A549 (cell line): ENCODE data around the gene TNPO3.

Source experiments
- CHD4 ChIP-seq: fragments of 200-600 bp; sonication (generic); IDR thresholded peaks from 2 replicates; pipeline ENCODE4 v1.6.1; 2016; ENCODE audit warnings: antibody characterized with exemption, mild to moderate bottlenecking, borderline replicate concordance
- EHMT2 ChIP-seq: fragments of 200-600 bp; sonication (generic); IDR thresholded peaks from 2 replicates; pipeline ENCODE4 v1.6.1; 2016; ENCODE audit warnings: antibody characterized with exemption, low read depth, mild to moderate bottlenecking, moderate library complexity
- EP300 ChIP-seq, 2 experiments: fragments of >200 bp; sonication (Bioruptor Twin); formaldehyde crosslinking; IDR thresholded peaks; 2 replicates in 1 of 2; 3 replicates in 1 of 2; pipeline ENCODE4 v1.6.1; 2016 to 2017
- JUN ChIP-seq, 2 experiments: fragments of >200 bp; sonication (Bioruptor Twin); formaldehyde crosslinking; IDR thresholded peaks; 2 replicates in 1 of 2; 3 replicates in 1 of 2; pipeline ENCODE4 v1.6.1; 2016 to 2017
- KDM1A ChIP-seq: fragments of 200-600 bp; sonication (generic); IDR thresholded peaks from 2 replicates; pipeline ENCODE4 v1.6.1; 2016; ENCODE audit warnings: low read depth, mild to moderate bottlenecking
- MAZ ChIP-seq: fragments of 150-350 bp; IDR thresholded peaks from 2 replicates; pipeline ENCODE4 v1.6.1; 2014; ENCODE audit warnings: antibody characterized with exemption, low read depth, low read length, borderline replicate concordance
- MYC ChIP-seq: IDR thresholded peaks from 2 replicates; pipeline ENCODE4 v1.6.1; 2012; ENCODE audit warnings: mild to moderate bottlenecking, inconsistent platforms, low read length, improper control_type of control experiment, borderline replicate concordance
- PHF8 ChIP-seq: fragments of 200-600 bp; sonication (generic); IDR thresholded peaks from 2 replicates; pipeline ENCODE4 v1.6.1; 2016; ENCODE audit warnings: low read depth, mild to moderate bottlenecking, antibody characterized with exemption, moderate library complexity, borderline replicate concordance
- POLR2A ChIP-seq: IDR thresholded peaks from 2 replicates; pipeline ENCODE4 v1.6.1; 2012; ENCODE audit warnings: mild to moderate bottlenecking, low read length
- RAD21 ChIP-seq, 2 experiments: fragments of >200 bp in 1 of 2; sonication (Bioruptor Twin) in 1 of 2; formaldehyde crosslinking in 1 of 2; IDR thresholded peaks in 1 of 2; conservative IDR thresholded peaks in 1 of 2; 2 replicates in 1 of 2; 3 replicates in 1 of 2; pipeline ENCODE4 v1.6.1; 2012 to 2018; ENCODE audit warnings: inconsistent platforms in 1 of 2
- RFX5 ChIP-seq: fragments of 450-650 bp; IDR thresholded peaks from 2 replicates; pipeline ENCODE4 v1.7.1; 2014; ENCODE audit warnings: antibody characterized with exemption, mild to moderate bottlenecking, moderate library complexity
- ZSCAN20 ChIP-seq: fragments of 250-450 bp; sonication (Bioruptor Pico); IDR thresholded peaks from 2 replicates; pipeline ENCODE4 v1.8.0; 2022; ENCODE audit warnings: mild to moderate bottlenecking, moderate library complexity
- TF ChIP-seq, protein P1 (sequence below): fragments of >200 bp; sonication (Bioruptor Twin); formaldehyde crosslinking; IDR thresholded peaks from 3 replicates; pipeline ENCODE4 v1.5.1; 2016
- TF ChIP-seq, protein P2 (sequence below): fragments of 200-600 bp; sonication (generic); IDR thresholded peaks from 2 replicates; pipeline ENCODE4 v1.6.1; 2016; ENCODE audit warnings: antibody characterized with exemption, mild to moderate bottlenecking, moderate library complexity

DNA sequence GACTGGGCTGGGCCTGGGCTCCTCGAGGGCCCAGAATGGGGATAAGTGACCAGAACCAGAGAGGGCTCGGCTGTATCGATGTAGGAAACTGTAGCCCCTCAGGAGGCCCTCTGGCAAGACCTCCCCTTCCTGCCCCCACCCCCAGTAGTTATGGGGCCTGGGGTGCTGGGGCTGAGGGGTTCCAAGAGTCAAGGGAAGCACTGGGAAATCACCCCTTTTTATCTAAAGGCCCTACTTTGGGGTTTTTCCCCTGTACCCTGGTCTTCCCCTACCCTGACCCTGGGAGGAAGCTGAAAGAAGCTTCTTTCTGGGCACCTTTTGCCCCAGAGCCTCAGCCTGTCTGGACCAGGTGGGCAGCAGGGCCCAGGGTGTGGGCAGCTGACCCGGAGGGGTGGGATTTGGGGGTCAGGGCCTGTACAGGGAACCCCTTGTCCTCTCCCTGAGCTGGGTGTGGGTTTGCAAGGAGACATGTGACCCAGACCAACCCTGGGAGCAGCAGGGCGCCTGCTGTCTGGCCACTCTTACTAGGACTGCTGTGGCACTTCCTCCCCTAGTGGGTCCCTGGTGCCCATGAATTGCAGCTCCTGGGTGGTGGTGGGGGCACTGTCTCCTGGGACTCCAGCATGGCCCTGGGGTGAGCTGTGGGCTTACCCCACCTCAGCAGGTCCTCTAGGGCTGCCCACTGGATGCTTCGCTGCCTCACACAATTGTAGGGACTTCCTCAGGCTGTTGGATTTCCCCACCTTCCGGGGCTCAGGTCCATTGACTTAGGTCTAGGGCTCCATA lies 115.6 kb downstream of the TNPO3 start:
- TF ChIP-seq, protein P1, sequence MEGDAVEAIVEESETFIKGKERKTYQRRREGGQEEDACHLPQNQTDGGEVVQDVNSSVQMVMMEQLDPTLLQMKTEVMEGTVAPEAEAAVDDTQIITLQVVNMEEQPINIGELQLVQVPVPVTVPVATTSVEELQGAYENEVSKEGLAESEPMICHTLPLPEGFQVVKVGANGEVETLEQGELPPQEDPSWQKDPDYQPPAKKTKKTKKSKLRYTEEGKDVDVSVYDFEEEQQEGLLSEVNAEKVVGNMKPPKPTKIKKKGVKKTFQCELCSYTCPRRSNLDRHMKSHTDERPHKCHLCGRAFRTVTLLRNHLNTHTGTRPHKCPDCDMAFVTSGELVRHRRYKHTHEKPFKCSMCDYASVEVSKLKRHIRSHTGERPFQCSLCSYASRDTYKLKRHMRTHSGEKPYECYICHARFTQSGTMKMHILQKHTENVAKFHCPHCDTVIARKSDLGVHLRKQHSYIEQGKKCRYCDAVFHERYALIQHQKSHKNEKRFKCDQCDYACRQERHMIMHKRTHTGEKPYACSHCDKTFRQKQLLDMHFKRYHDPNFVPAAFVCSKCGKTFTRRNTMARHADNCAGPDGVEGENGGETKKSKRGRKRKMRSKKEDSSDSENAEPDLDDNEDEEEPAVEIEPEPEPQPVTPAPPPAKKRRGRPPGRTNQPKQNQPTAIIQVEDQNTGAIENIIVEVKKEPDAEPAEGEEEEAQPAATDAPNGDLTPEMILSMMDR, result no peak
- no peak for TF ChIP-seq EHMT2
- no peak for TF ChIP-seq RAD21 (conservative IDR thresholded peaks at IDR 0.05 in 1 of 2, IDR thresholded peaks at IDR 0.05 in 1 of 2)
- no peak for TF ChIP-seq EP300 (IDR thresholded peaks at IDR 0.05)
- TF ChIP-seq ZSCAN20 (CRISPR knock-in tag), result no peak
- TF ChIP-seq KDM1A, result no peak
- TF ChIP-seq POLR2A, result no peak
- no peak for TF ChIP-seq MAZ
- TF ChIP-seq JUN (IDR thresholded peaks at IDR 0.05), result no peak
- TF ChIP-seq, protein P2, sequence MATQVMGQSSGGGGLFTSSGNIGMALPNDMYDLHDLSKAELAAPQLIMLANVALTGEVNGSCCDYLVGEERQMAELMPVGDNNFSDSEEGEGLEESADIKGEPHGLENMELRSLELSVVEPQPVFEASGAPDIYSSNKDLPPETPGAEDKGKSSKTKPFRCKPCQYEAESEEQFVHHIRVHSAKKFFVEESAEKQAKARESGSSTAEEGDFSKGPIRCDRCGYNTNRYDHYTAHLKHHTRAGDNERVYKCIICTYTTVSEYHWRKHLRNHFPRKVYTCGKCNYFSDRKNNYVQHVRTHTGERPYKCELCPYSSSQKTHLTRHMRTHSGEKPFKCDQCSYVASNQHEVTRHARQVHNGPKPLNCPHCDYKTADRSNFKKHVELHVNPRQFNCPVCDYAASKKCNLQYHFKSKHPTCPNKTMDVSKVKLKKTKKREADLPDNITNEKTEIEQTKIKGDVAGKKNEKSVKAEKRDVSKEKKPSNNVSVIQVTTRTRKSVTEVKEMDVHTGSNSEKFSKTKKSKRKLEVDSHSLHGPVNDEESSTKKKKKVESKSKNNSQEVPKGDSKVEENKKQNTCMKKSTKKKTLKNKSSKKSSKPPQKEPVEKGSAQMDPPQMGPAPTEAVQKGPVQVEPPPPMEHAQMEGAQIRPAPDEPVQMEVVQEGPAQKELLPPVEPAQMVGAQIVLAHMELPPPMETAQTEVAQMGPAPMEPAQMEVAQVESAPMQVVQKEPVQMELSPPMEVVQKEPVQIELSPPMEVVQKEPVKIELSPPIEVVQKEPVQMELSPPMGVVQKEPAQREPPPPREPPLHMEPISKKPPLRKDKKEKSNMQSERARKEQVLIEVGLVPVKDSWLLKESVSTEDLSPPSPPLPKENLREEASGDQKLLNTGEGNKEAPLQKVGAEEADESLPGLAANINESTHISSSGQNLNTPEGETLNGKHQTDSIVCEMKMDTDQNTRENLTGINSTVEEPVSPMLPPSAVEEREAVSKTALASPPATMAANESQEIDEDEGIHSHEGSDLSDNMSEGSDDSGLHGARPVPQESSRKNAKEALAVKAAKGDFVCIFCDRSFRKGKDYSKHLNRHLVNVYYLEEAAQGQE, result no peak
- no peak for TF ChIP-seq CHD4
- TF ChIP-seq PHF8, result no peak
- no peak for TF ChIP-seq MYC
- no peak for TF ChIP-seq RFX5
